HCT116 (cell line): ENCODE measurements around the gene NHERF2. TPM values are rescaled to one million over a fixed set of nuclear protein-coding genes. Genes with fewer than 3 reads are reported as not detected.
"Not testable (repeated sequence)": the region's sequence is repeated elsewhere in the genome, so short reads cannot be mapped to it uniquely, and the experiment has no call there.

Experiments used
- ATAC-seq: fragments of 200-7000 bp; cut with Tn5 transposase; 2 replicates; pipeline ENCODE4 v1.9.1; 2020; ENCODE audit warnings: mild to moderate bottlenecking, moderate library complexity
- BruUV-seq: library from RNA; stranded (reverse); fragments of 400-500 nt; replicated peaks from 2 replicates; lab custom pipeline; 2021; lab: Mats Ljungman, UMichigan
- CTCF ChIA-PET: fragments of 300-600 bp; sonication (Branson Sonifier 250); formaldehyde crosslinking; loops from one replicate; lab custom pipeline; 2021; ENCODE audit warnings: antibody characterized with exemption; lab: Charles Lee
- POLR2A ChIA-PET: fragments of 300-600, 350-600 bp; sonication (Branson Sonifier 250); formaldehyde crosslinking; loops from one replicate; lab custom pipeline; 2021; ENCODE audit warnings: antibody characterized with exemption; lab: Charles Lee
- RAD21 ChIA-PET, 2 experiments: fragments of 300-600 bp; sonication (Branson Sonifier 250); formaldehyde crosslinking; loops; one replicate each; lab custom pipeline; 2023; ENCODE audit warnings: low total read pairs in 2 of 2; ENCODE audit not compliant: uncharacterized antibody in 2 of 2, unreplicated experiment in 2 of 2, low non-redundant PET in 1 of 2; lab: Charles Lee
- DNase-seq: peaks from one replicate; pipeline ENCODE4 v3.0.0-alpha.2; 2010; ENCODE audit warnings: low read depth, low spot score
- H2AFZ ChIP-seq: fragments of 200-600 bp; shearing (Covaris generic), sonication (generic); 2 replicates; pipeline ENCODE4 v1.6.1; 2017; ENCODE audit warnings: low read depth, mixed run types, mixed read lengths, antibody characterized with exemption, low read length; ENCODE audit not compliant: poor library complexity, severe bottlenecking
- H3K27ac ChIP-seq: 2 replicates; pipeline ENCODE4 v1.5.1; 2012; ENCODE audit warnings: low read depth, low read length
- H3K27me3 ChIP-seq: fragments of 200-600 bp; sonication (generic); 2 replicates; pipeline ENCODE4 v1.6.1; 2016; ENCODE audit warnings: mixed run types, low read length, mixed read lengths; ENCODE audit not compliant: insufficient read depth
- H3K36me3 ChIP-seq, 2 experiments: fragments of 200-500 bp in 1 of 2; fragments of 200-600 bp in 1 of 2; sonication (Bioruptor generic) in 1 of 2; sonication (generic) in 1 of 2; 2 replicates each; pipeline versions ENCODE4 v1.5.1 to v1.6.1; 2014 to 2016; ENCODE audit warnings: low read length in 2 of 2, inconsistent platforms in 1 of 2, mixed read lengths in 1 of 2, mixed run types in 1 of 2; ENCODE audit not compliant: insufficient read depth in 2 of 2, control insufficient read depth in 1 of 2
- H3K4me1 ChIP-seq, 2 experiments: fragments of 200-600 bp in 1 of 2; sonication (generic) in 1 of 2; 2 replicates each; pipeline versions ENCODE4 v1.5.1 to v1.6.1; 2012 to 2017; ENCODE audit warnings: low read length in 2 of 2, inconsistent platforms in 1 of 2, mild to moderate bottlenecking in 1 of 2, mixed read lengths in 1 of 2, mixed run types in 1 of 2, moderate library complexity in 1 of 2; ENCODE audit not compliant: insufficient read depth in 2 of 2, control insufficient read depth in 1 of 2
- H3K4me2 ChIP-seq: fragments of 200-600 bp; sonication (generic); 2 replicates; pipeline ENCODE4 v1.6.1; 2017; ENCODE audit warnings: mixed run types, low read length, mixed read lengths
- H3K4me3 ChIP-seq, 2 experiments: fragments of 200-600 bp in 1 of 2; sonication (generic) in 1 of 2; replicated peaks in 1 of 2; 2 replicates each; pipeline ENCODE4 v1.5.1; 2011 to 2016; ENCODE audit warnings: low read length in 2 of 2, control low read depth in 1 of 2, low read depth in 1 of 2, mild to moderate bottlenecking in 1 of 2, mixed read lengths in 1 of 2, mixed run types in 1 of 2
- H3K79me2 ChIP-seq: fragments of 200-600 bp; sonication (generic); 2 replicates; pipeline ENCODE4 v1.6.1; 2017; ENCODE audit warnings: mild to moderate bottlenecking, mixed run types, low read length, moderate library complexity, mixed read lengths; ENCODE audit not compliant: insufficient read depth
- H3K9ac ChIP-seq: fragments of 200-600 bp; sonication (generic); 2 replicates; pipeline ENCODE4 v1.6.1; 2016; ENCODE audit warnings: low read length, mixed read lengths
- H3K9me2 ChIP-seq: fragments of 200-600 bp; sonication (generic), shearing (Covaris generic); 2 replicates; pipeline ENCODE4 v1.6.1; 2017; ENCODE audit warnings: mixed run types, mild to moderate bottlenecking, moderate library complexity; ENCODE audit not compliant: insufficient read depth
- H3K9me3 ChIP-seq, 2 experiments: fragments of 200-500 bp in 1 of 2; fragments of 200-600 bp in 1 of 2; sonication (Bioruptor generic) in 1 of 2; sonication (generic) in 1 of 2; 2 replicates each; pipeline ENCODE4 v1.6.1; 2014 to 2017; ENCODE audit warnings: low read length in 2 of 2, mixed read lengths in 2 of 2, inconsistent platforms in 1 of 2, low read depth in 1 of 2, mild to moderate bottlenecking in 1 of 2, mixed run types in 1 of 2, moderate library complexity in 1 of 2; ENCODE audit not compliant: control insufficient read depth in 1 of 2, insufficient read depth in 1 of 2
- H4K20me1 ChIP-seq: fragments of 200-600 bp; sonication (generic), shearing (Covaris generic); 2 replicates; pipeline ENCODE4 v1.6.1; 2017; ENCODE audit warnings: mixed run types, mild to moderate bottlenecking, moderate library complexity; ENCODE audit not compliant: insufficient read depth
- CBX3 ChIP-seq: IDR thresholded peaks from 2 replicates; pipeline ENCODE4 v1.6.1; 2012; ENCODE audit warnings: low read depth
- POLR2AphosphoS5 ChIP-seq: IDR thresholded peaks from 2 replicates; pipeline ENCODE4 v1.6.1; 2011; ENCODE audit warnings: mild to moderate bottlenecking, low read depth, low read length, moderate library complexity
- RAD21 ChIP-seq: IDR thresholded peaks from 2 replicates; pipeline ENCODE4 v1.6.1; 2012; ENCODE audit warnings: low read depth, mild to moderate bottlenecking
- SIN3A ChIP-seq: IDR thresholded peaks from 2 replicates; pipeline ENCODE4 v1.6.1; 2012; ENCODE audit warnings: low read depth
- SP1 ChIP-seq: IDR thresholded peaks from 2 replicates; pipeline ENCODE4 v1.6.1; 2012; ENCODE audit warnings: low read depth
- TCF7L2 ChIP-seq: IDR thresholded peaks from 2 replicates; pipeline ENCODE4 v1.7.0; 2011; ENCODE audit warnings: borderline replicate concordance, inconsistent platforms; ENCODE audit not compliant: insufficient read depth, insufficient read length; ENCODE audit errors: extremely low read depth
- YY1 ChIP-seq: IDR thresholded peaks from 2 replicates; pipeline ENCODE4 v1.6.1; 2011; ENCODE audit warnings: low read length, low read depth, moderate library complexity, mild to moderate bottlenecking; ENCODE audit not compliant: insufficient replicate concordance; ENCODE audit errors: extremely low read depth
- ZFX ChIP-seq: fragments of 450-650 bp; IDR thresholded peaks from 2 replicates; pipeline ENCODE4 v1.6.1; 2017
- intact Hi-C: fragments of 100-400 bp; cut with micrococcal nuclease; formaldehyde crosslinking; loops from 2 replicates; pipeline ENCODE4 v1.10.0; 2022
- total RNA-seq: library from RNA; stranded (reverse); gene quantifications from one replicate; pipeline ENCODE4 v1.2.1, GENCODE V29; 2021; ENCODE audit not compliant: unreplicated experiment
- TF ChIP-seq, protein P1 (sequence below), 3 experiments: fragments of 200-600 bp in 1 of 3; sonication (generic) in 1 of 3; IDR thresholded peaks in 2 of 3; conservative IDR thresholded peaks in 1 of 3; 2 replicates each; pipeline ENCODE4 v1.5.1; 2012 to 2017; ENCODE audit warnings: low read depth in 2 of 3, low read length in 2 of 3, antibody characterized with exemption in 1 of 3, borderline replicate concordance in 1 of 3, control low read depth in 1 of 3, mild to moderate bottlenecking in 1 of 3, mixed read lengths in 1 of 3, mixed run types in 1 of 3, moderate library complexity in 1 of 3; ENCODE audit not compliant: insufficient read depth in 1 of 3
- TF ChIP-seq, protein P2 (sequence below): IDR thresholded peaks from 2 replicates; pipeline ENCODE4 v1.6.1; 2012

NHERF2 gene
- total RNA-seq, 1 experiment from 2014 or later: 58.4 TPM

DNA sequence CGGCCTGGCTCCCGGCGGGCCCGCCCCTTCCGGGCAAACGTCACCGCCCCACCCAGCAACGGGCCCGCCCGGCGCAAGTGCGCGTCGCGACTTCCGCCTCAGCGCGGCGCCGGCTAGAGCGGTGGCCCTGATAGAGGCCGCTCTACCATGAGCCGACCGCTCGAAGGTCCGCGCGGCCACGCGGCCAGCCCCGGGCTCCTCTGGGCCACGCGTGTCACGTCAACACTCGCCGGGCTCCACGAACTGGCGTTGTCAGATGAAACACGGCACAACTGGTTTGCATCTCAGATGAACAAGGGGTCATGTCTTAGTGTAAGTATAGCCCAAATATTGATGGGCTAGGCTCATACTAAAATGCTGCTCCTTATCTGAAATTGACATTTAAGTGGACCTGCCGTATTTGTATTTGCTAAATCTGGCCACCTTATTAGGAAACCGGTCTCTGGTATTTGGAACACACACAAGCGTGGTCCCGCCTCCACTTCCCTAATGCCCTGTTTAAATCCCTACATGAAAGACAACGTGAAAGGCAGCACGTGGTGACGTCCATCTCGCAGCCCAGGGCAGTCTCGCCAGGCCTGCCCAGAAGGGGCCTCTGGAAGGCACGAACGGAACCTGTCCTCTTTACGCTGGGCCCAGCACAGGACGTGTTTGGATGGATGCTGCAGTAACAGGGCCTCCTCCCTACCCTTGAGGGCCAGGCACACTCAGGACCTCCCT, 16.8 kb upstream of the NHERF2 start, which contains the start of gene ZNF598:
Gene ZNF598, minus strand, starts transcription at position 31 of the 720 bp plus-strand sequence.
- TF ChIP-seq YY1 (peak; percentile 59), POLR2AphosphoS5 (peak; percentile 82), CBX3 (no peak), ZFX (peak; percentile 62), SIN3A (peak; percentile 53), TCF7L2 (peak; percentile 27), RAD21 (no peak), SP1 (0 out of 2 replicates have a peak, but pooled peaks have one; percentile 39)
- TF ChIP-seq, protein P1, sequence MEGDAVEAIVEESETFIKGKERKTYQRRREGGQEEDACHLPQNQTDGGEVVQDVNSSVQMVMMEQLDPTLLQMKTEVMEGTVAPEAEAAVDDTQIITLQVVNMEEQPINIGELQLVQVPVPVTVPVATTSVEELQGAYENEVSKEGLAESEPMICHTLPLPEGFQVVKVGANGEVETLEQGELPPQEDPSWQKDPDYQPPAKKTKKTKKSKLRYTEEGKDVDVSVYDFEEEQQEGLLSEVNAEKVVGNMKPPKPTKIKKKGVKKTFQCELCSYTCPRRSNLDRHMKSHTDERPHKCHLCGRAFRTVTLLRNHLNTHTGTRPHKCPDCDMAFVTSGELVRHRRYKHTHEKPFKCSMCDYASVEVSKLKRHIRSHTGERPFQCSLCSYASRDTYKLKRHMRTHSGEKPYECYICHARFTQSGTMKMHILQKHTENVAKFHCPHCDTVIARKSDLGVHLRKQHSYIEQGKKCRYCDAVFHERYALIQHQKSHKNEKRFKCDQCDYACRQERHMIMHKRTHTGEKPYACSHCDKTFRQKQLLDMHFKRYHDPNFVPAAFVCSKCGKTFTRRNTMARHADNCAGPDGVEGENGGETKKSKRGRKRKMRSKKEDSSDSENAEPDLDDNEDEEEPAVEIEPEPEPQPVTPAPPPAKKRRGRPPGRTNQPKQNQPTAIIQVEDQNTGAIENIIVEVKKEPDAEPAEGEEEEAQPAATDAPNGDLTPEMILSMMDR (IDR thresholded peaks at IDR 0.05 in 2 of 3, conservative IDR thresholded peaks at IDR 0.05 in 1 of 3; ENCODE audit: borderline replicate concordance in 1 of 3, insufficient read depth in 1 of 3, low read depth in 2 of 3, low read length in 2 of 3): no peak
- TF ChIP-seq, protein P2, sequence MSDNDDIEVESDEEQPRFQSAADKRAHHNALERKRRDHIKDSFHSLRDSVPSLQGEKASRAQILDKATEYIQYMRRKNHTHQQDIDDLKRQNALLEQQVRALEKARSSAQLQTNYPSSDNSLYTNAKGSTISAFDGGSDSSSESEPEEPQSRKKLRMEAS: peak; percentile 96
- ATAC-seq: peak; percentile 90
- H3K4me1 ChIP-seq: peaks cover 23 to 50% of the 10 kb centered on the region in 2 experiments
- H3K27ac ChIP-seq: peak within 1 kb of the TSS; percentile 92
- H3K9me3 ChIP-seq: no peaks in the 10 kb centered on the region
- RAD21 ChIA-PET: no interaction called here
- H3K36me3 ChIP-seq: 0 out of 4 replicates have a peak, but pooled peaks cover 0 to 7% of the 10 kb centered on the region in 2 experiments
- H3K9me2 ChIP-seq: no peaks in the 10 kb centered on the region
- H2AFZ ChIP-seq: no peak within 1 kb of the TSS
- TSS peak; percentile 97 for BruUV-seq
- H3K9ac ChIP-seq: peak within 1 kb of the TSS; percentile 97
- CTCF ChIA-PET: no interaction called here
- no peaks in the 10 kb centered on the region for H3K27me3 ChIP-seq
- intact Hi-C loops: no loop called here
- H3K4me3 ChIP-seq: peak within 1 kb of the TSS; percentile 79 to 87
- peak within 1 kb of the TSS; percentile 99 for H3K4me2 ChIP-seq
- peak; percentile 60 for DNase-seq
- peaks cover 55% of the 10 kb centered on the region for H3K79me2 ChIP-seq
- POLR2A ChIA-PET: no interaction called here
- peaks cover 9% of the 10 kb centered on the region; the same call in 1 of the 2 replicates for H4K20me1 ChIP-seq

- DNase-seq, intact Hi-C loops, H3K9me3 ChIP-seq, H3K9me2 ChIP-seq, H3K27ac ChIP-seq, H2AFZ ChIP-seq, H3K4me3 ChIP-seq, H4K20me1 ChIP-seq, RAD21 ChIA-PET, H3K4me2 ChIP-seq, H3K36me3 ChIP-seq, BruUV-seq, ATAC-seq, H3K9ac ChIP-seq, H3K27me3 ChIP-seq: not testable (repeated sequence)
- POLR2A ChIA-PET: interaction anchor here (1.3 to 1.4 kb wide), 2 partner anchors 10 to 144 kb away, joined by 3 to 5 read pairs; partner anchors contain the start of gene TRAF7
- Histone ChIP-seq H3K4me1 (peaks cover 32 to 50% of the 10 kb centered on the region in 2 experiments), H3K79me2 (peaks cover 37% of the 10 kb centered on the region)
- CTCF ChIA-PET: interaction anchor here (0.8 kb wide), 1 partner anchor 11 kb away, joined by 3 read pairs; no protein-coding TSS in a partner anchor
These were observed 15.0 kb upstream of the NHERF2 start for GRCh38 chr16:2011726-2012125.
